Spleen (tissue), 11 donors: ENCODE measurements around the gene GADL1. TPM values are rescaled to one million over a fixed set of nuclear protein-coding genes. Genes with fewer than 3 reads are reported as not detected.

Experiments
- DNase-seq: peaks from one replicate; pipeline ENCODE4 v3.0.0-alpha.2; 2020
- H3K27ac ChIP-seq, 8 donors: fragments of 200-600 bp; sonication (generic) in 7 of 8; 1 replicate in 4 of 8; 2 replicates in 4 of 8; pipeline versions ENCODE4 v1.5.0 to v1.8.0; 2016 to 2021; ENCODE audit warnings: inconsistent platforms in 4 of 8, mild to moderate bottlenecking in 4 of 8, moderate library complexity in 1 of 8
- H3K27me3 ChIP-seq, 7 donors: fragments of 200-600 bp; sonication (generic) in 6 of 7; replicated peaks in 1 of 7; 1 replicate in 4 of 7; 2 replicates in 3 of 7; pipeline versions ENCODE4 v1.5.0 to v1.8.0; 2016 to 2021; ENCODE audit warnings: inconsistent platforms in 3 of 7, mild to moderate bottlenecking in 1 of 7
- H3K36me3 ChIP-seq, 6 donors: fragments of 200-600 bp; sonication (generic) in 5 of 6; 1 replicate in 4 of 6; 2 replicates in 2 of 6; pipeline versions ENCODE4 v1.5.0 to v1.8.0; 2016 to 2021; ENCODE audit warnings: inconsistent platforms in 2 of 6
- H3K4me1 ChIP-seq, 6 donors: fragments of 200-600 bp; sonication (generic) in 5 of 6; 1 replicate in 3 of 6; 2 replicates in 3 of 6; pipeline versions ENCODE4 v1.5.0 to v1.8.0; 2016 to 2021; ENCODE audit warnings: inconsistent platforms in 3 of 6
- H3K4me3 ChIP-seq, 8 donors: fragments of 200-600 bp; sonication (generic) in 7 of 8; 1 replicate in 4 of 8; 2 replicates in 4 of 8; pipeline versions ENCODE4 v1.5.0 to v1.8.0; 2016 to 2021; ENCODE audit warnings: inconsistent platforms in 4 of 8, mild to moderate bottlenecking in 4 of 8, moderate library complexity in 2 of 8
- H3K9me3 ChIP-seq, 8 donors: fragments of 200-600 bp; sonication (generic) in 7 of 8; 1 replicate in 4 of 8; 2 replicates in 4 of 8; pipeline versions ENCODE4 v1.5.0 to v1.8.0; 2016 to 2021; ENCODE audit warnings: inconsistent platforms in 4 of 8
- CTCF ChIP-seq, 11 experiments: fragments of 200-600 bp in 7 of 11; fragments of 450-650 bp in 4 of 11; sonication (generic) in 4 of 11; IDR thresholded peaks in 8 of 11; conservative IDR thresholded peaks in 3 of 11; 1 replicate in 7 of 11; 2 replicates in 4 of 11; pipeline versions ENCODE4 v1.4.0 to v1.8.0; 2016 to 2021; ENCODE audit warnings: antibody characterized with exemption in 11 of 11, inconsistent platforms in 4 of 11, mild to moderate bottlenecking in 1 of 11
- POLR2A ChIP-seq, 3 donors: fragments of 450-650 bp; IDR thresholded peaks; one replicate each; pipeline ENCODE4 v1.5.1; 2017; ENCODE audit warnings: antibody characterized with exemption in 3 of 3, mild to moderate bottlenecking in 1 of 3
- POLR2AphosphoS5 ChIP-seq, 3 donors: sonication (generic); formaldehyde crosslinking; IDR thresholded peaks; one replicate each; pipeline ENCODE4 v1.5.1; 2017; ENCODE audit warnings: antibody characterized with exemption in 3 of 3
- WGBS, 5 donors: extraction: QIAGEN DNeasy Blood & Tissue Kit in 3 of 5; methylation state at CpG; one replicate each; pipeline versions ENCODE4 v1.1.5 to v1.1.7; 2013 to 2018; 5-methylcytosine and 5-hydroxymethylcytosine counted together
- intact Hi-C: fragments of 100-400 bp; cut with DNase I; formaldehyde crosslinking; loops from one replicate; pipeline ENCODE4 v1.15.0; 2023; ENCODE audit warnings: low total_unique reads
- polyA plus RNA-seq, 3 donors: library from polyadenylated mRNA; stranded (reverse); fragments of 200-250 nt; gene quantifications; one replicate each; pipeline ENCODE4 v1.2.1, GENCODE V29; 2013
- total RNA-seq, 7 donors: library from RNA; depleted of rRNA in 3 of 7; stranded (reverse); fragments of >200 nt in 3 of 7; fragmentation: NEBNext Ultra II Directional in 4 of 7; extraction: Animal tissue kit (Norgen Biotek cat#: 25700) in 4 of 7; gene quantifications; one replicate each; pipeline versions ENCODE4 v1.1.0 to v1.2.1, GENCODE V29; 2016 to 2021
- donor health status: healthy with polysubstance abuse.
- donor health status: DM: no; HTN: no; CAD: no; lungs with moderate emphysema.
- donor health status: DM: no; HTN: no; CAD: no.
- donor health status: Bipolar disorder and iron deficiency.
- donor health status: healthy.
- donor health status: DM: no; HTN: no; CAD: no.
- donor health status: DM: yes; HTN: yes; CAD: no.

The GADL1 gene
- total and polyA plus RNA-seq, 10 donors: 0.02 to 0.16 (median 0.08) TPM; not detected in 6

- H3K4me3 ChIP-seq: no peak overlapping the region
- peaks cover 0 to 43% (median 4%) of the 10 kb centered on the region in 6 donors for H3K36me3 ChIP-seq
- intact Hi-C loops: loop anchor here (10.0 kb wide), 1 partner anchor 387 kb away; no protein-coding TSS in a partner anchor
- H3K27ac ChIP-seq: no peak overlapping the region
- no peak for DNase-seq
- H3K27me3 ChIP-seq: no peaks in the 10 kb centered on the region
- H3K4me1 ChIP-seq: peaks cover 0 to 5% (median 0%) of the 10 kb centered on the region in 6 donors
- no peak for TF ChIP-seq CTCF (IDR thresholded peaks at IDR 0.05 in 8 of 11, conservative IDR thresholded peaks at IDR 0.05 in 3 of 11)
- H3K9me3 ChIP-seq: peaks cover 0 to 12% (median 7%) of the 10 kb centered on the region in 8 donors
These were observed 192.2 kb downstream of the GADL1 start for GRCh38 chr3:30702038-30702827.

- no peak for DNase-seq
- Histone ChIP-seq H3K27me3 (no peaks in the 10 kb centered on the region), H3K4me3 (no peak overlapping the region), H3K9me3 (peaks cover 0 to 12% (median 7%) of the 10 kb centered on the region in 8 donors), H3K4me1 (peaks cover 10 to 18% (median 12%) of the 10 kb centered on the region in 6 donors), H3K27ac (no peak overlapping the region), H3K36me3 (peaks cover 0 to 57% (median 8%) of the 10 kb centered on the region in 6 donors)
- intact Hi-C loops: loop anchor here (10.0 kb wide), 1 partner anchor 386 kb away; no protein-coding TSS in a partner anchor
- no peak for TF ChIP-seq CTCF (IDR thresholded peaks at IDR 0.05 in 8 of 11, conservative IDR thresholded peaks at IDR 0.05 in 3 of 11)
- no peak for TF ChIP-seq POLR2AphosphoS5 (IDR thresholded peaks at IDR 0.05)
- no peak for TF ChIP-seq POLR2A (IDR thresholded peaks at IDR 0.05)
- WGBS, 5 donors: 93 to 99% (median 93%) methylated on average over 3 of the region's 3 CpGs
These were observed 193.6 kb downstream of the GADL1 start for GRCh38 chr3:30700702-30701321.

DNA sequence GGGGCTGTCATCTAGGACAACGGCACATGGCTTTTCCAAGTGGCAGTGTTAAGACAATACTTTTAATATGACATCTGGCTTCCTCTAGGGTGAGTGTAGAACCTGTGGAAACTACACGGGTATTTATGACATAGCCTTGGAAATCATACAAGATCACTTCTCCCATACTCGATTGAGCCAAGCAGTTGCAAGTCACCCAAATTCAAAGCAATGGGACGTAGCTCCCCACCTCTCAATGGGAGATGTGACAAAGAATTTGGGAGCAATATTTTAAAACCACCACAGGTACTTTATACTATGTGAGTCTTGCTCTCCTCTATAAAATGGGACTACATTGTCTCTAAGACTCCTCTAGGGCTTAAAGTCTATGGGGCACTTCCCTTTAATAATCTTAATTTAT is 194.5 kb downstream of the GADL1 start:
- 90 to 97% (median 95%) methylated on average over 4 of the region's 4 CpGs for WGBS, 5 donors
- TF ChIP-seq CTCF (IDR thresholded peaks at IDR 0.05 in 8 of 11, conservative IDR thresholded peaks at IDR 0.05 in 3 of 11) (no peak), POLR2AphosphoS5 (IDR thresholded peaks at IDR 0.05) (peak in 1 of 3 donors; percentile 30)
- H3K4me1 ChIP-seq: peaks cover 10 to 27% (median 19%) of the 10 kb centered on the region in 6 donors
- no peaks in the 10 kb centered on the region for H3K27me3 ChIP-seq
- peaks cover 0 to 66% (median 13%) of the 10 kb centered on the region in 6 donors for H3K36me3 ChIP-seq
- DNase-seq: no peak
- intact Hi-C loops: loop anchor here (10.0 kb wide), 1 partner anchor 385 kb away; no protein-coding TSS in a partner anchor
- no peak overlapping the region for H3K27ac ChIP-seq
- H3K4me3 ChIP-seq: no peak overlapping the region
- H3K9me3 ChIP-seq: peaks cover 0 to 12% (median 7%) of the 10 kb centered on the region in 8 donors

GRCh38 chr3:30698549-30698948 is 195.9 kb downstream of the GADL1 start:
- Histone ChIP-seq H3K36me3 (peaks cover 0 to 80% (median 22%) of the 10 kb centered on the region in 6 donors), H3K9me3 (peaks cover 0 to 11% (median 6%) of the 10 kb centered on the region in 8 donors), H3K4me1 (peaks cover 10 to 39% (median 27%) of the 10 kb centered on the region in 6 donors), H3K27me3 (no peaks in the 10 kb centered on the region), H3K4me3 (no peak overlapping the region), H3K27ac (peak overlapping the region in 1 of 8 donors; percentile 8)
- intact Hi-C loops: no loop called here
- no peak for DNase-seq
- 24 to 74% (median 66%) methylated on average over 2 of the region's 2 CpGs for WGBS, 5 donors
- TF ChIP-seq POLR2AphosphoS5 (IDR thresholded peaks at IDR 0.05) (no peak), CTCF (IDR thresholded peaks at IDR 0.05 in 8 of 11, conservative IDR thresholded peaks at IDR 0.05 in 3 of 11) (no peak), POLR2A (IDR thresholded peaks at IDR 0.05) (no peak)
